ENCODE data around the gene MED13L.

- TF ChIP-seq CTCF (IDR thresholded peaks at IDR 0.05): no peak
- TF ChIP-seq POLR2A (IDR thresholded peaks at IDR 0.05): no peak
Observed at GRCh38 chr12:116138364-116138763, 139.1 kb downstream of the MED13L start.
